ENCODE results near the gene CCNI. TPM values are rescaled to one million over a fixed set of nuclear protein-coding genes. Genes with fewer than 3 reads are reported as not detected.
"Not testable (repeated sequence)": the region's sequence is repeated elsewhere in the genome, so short reads cannot be mapped to it uniquely, and the experiment has no call there.

The CCNI gene
- total RNA-seq, 4 donors from 2014 or later = 302 to 449 (median 371) TPM

DNA sequence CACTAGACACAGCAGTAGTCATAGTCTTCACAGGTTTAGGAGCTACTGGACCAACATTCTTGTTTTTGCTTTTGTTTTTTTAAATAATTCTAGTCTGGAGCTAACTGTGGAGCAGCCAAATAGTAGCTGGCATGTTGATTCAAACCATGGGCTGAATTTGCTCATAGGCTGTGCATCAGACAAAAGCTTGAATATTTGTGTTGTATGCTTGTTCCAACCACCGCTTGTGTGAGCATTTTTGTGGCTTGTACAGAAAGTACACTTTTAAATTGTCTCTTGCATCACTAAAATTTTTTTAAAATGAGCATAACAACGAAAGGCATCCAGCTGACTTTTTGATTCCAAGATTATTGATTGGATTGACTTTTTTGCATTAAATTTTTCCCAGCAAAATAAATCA is 39.6 kb downstream of the CCNI start:
- H3K27ac ChIP-seq = no peak overlapping the region
- no peak for TF ChIP-seq POLR2A (IDR thresholded peaks at IDR 0.05)
- TF ChIP-seq, protein P1, sequence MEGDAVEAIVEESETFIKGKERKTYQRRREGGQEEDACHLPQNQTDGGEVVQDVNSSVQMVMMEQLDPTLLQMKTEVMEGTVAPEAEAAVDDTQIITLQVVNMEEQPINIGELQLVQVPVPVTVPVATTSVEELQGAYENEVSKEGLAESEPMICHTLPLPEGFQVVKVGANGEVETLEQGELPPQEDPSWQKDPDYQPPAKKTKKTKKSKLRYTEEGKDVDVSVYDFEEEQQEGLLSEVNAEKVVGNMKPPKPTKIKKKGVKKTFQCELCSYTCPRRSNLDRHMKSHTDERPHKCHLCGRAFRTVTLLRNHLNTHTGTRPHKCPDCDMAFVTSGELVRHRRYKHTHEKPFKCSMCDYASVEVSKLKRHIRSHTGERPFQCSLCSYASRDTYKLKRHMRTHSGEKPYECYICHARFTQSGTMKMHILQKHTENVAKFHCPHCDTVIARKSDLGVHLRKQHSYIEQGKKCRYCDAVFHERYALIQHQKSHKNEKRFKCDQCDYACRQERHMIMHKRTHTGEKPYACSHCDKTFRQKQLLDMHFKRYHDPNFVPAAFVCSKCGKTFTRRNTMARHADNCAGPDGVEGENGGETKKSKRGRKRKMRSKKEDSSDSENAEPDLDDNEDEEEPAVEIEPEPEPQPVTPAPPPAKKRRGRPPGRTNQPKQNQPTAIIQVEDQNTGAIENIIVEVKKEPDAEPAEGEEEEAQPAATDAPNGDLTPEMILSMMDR (IDR thresholded peaks at IDR 0.05) = no peak
- H3K4me1 ChIP-seq = peaks cover 4 to 8% of the 10 kb centered on the region in 2 donors
- intact Hi-C loops (cut with DNase I) = no loop called here
- H3K36me3 ChIP-seq = peaks cover 0 to 3% of the 10 kb centered on the region in 2 donors
- 85 to 86% methylated on average over 2 of the region's 2 CpGs for WGBS, 2 donors
- no peaks in the 10 kb centered on the region for H3K9me3 ChIP-seq
- H3K27me3 ChIP-seq = no peaks in the 10 kb centered on the region
- no peak for DNase-seq
- H3K4me3 ChIP-seq (replicated peaks in 1 of 3) = no peak overlapping the region

GRCh38 chr4:77035153-77035552 is 40.6 kb downstream of the CCNI start:
- Histone ChIP-seq H3K36me3 (peaks cover 0 to 12% of the 10 kb centered on the region in 2 donors), H3K27ac (no peak overlapping the region), H3K9me3 (no peaks in the 10 kb centered on the region), H3K27me3 (no peaks in the 10 kb centered on the region), H3K4me1 (peaks cover 2 to 4% of the 10 kb centered on the region in 2 donors), H3K4me3 (replicated peaks in 1 of 3) (no peak overlapping the region)
- intact Hi-C loops (cut with DNase I) = no loop called here
- TF ChIP-seq, protein P1 (IDR thresholded peaks at IDR 0.05) = no peak
- no peak for DNase-seq
- 93 to 100% methylated on average over 1 of the region's 1 CpG for WGBS, 2 donors

GRCh38 chr4:77031544-77031943 is 44.2 kb downstream of the CCNI start:
- no peak for TF ChIP-seq POLR2A (IDR thresholded peaks at IDR 0.05)
- TF ChIP-seq, protein P1 (IDR thresholded peaks at IDR 0.05) = no peak
- intact Hi-C loops (cut with DNase I) = no loop called here
- Histone ChIP-seq H3K36me3 (peaks cover 5 to 13% of the 10 kb centered on the region in 2 donors), H3K4me1 (no peaks in the 10 kb centered on the region), H3K9me3 (no peaks in the 10 kb centered on the region), H3K27ac (no peak overlapping the region), H3K27me3 (no peaks in the 10 kb centered on the region), H3K4me3 (replicated peaks in 1 of 3) (no peak overlapping the region)
- whole genome bisulfite sequencing, 2 donors = 88 to 95% methylated on average over 5 of the region's 5 CpGs
- no peak for DNase-seq

DNA sequence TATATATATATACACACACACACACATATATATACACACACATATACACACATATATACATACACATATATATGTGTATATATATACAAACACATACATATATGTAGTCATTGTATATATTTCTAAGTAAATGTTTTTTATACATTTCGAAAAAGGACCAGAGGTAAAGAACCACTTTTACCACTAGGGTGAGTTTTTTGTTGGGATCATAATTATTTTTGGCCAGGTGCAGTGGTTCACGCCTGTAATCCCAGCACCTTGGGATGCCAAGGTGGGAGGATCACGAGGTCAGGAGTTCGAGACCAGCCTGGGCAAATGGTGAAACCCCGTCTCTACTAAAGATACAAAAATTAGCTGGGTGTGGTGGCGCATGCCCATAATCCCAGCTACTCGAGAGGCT is 46.0 kb downstream of the CCNI start:
- H3K4me3 ChIP-seq (replicated peaks in 1 of 3); H3K9me3 ChIP-seq; H3K4me1 ChIP-seq; intact Hi-C loops (cut with DNase I); H3K27me3 ChIP-seq; DNase-seq; H3K27ac ChIP-seq: not testable (repeated sequence)
- peaks cover 5 to 13% of the 10 kb centered on the region in 2 donors for H3K36me3 ChIP-seq
- WGBS, 2 donors = 92 to 99% methylated on average over 7 of the region's 7 CpGs

GRCh38 chr4:77028246-77028645 is 47.5 kb downstream of the CCNI start:
- no peak for TF ChIP-seq POLR2A (IDR thresholded peaks at IDR 0.05)
- TF ChIP-seq, protein P1 (IDR thresholded peaks at IDR 0.05) = no peak
- H3K27ac ChIP-seq = no peak overlapping the region
- no peaks in the 10 kb centered on the region for H3K27me3 ChIP-seq
- H3K36me3 ChIP-seq = peaks cover 5 to 13% of the 10 kb centered on the region in 2 donors
- intact Hi-C loops (cut with DNase I) = no loop called here
- H3K4me1 ChIP-seq = no peaks in the 10 kb centered on the region
- no peak for DNase-seq
- no peaks in the 10 kb centered on the region for H3K9me3 ChIP-seq
- 89 to 95% methylated on average over 2 of the region's 2 CpGs for WGBS, 2 donors
- H3K4me3 ChIP-seq (replicated peaks in 1 of 3) = no peak overlapping the region

GRCh38 chr4:77026322-77026704 is 49.5 kb downstream of the CCNI start:
- Histone ChIP-seq H3K36me3 (peaks cover 5 to 11% of the 10 kb centered on the region in 2 donors), H3K4me1 (peaks cover 13 to 17% of the 10 kb centered on the region in 2 donors), H3K4me3 (replicated peaks in 1 of 3) (no peak overlapping the region), H3K27me3 (no peaks in the 10 kb centered on the region), H3K9me3 (no peaks in the 10 kb centered on the region), H3K27ac (no peak overlapping the region)
- TF ChIP-seq, protein P1 (IDR thresholded peaks at IDR 0.05) = no peak
- intact Hi-C loops (cut with DNase I) = no loop called here
- DNase-seq = no peak
- WGBS, 2 donors = 95 to 96% methylated on average over 4 of the region's 4 CpGs
